MG63 (cell line): ENCODE measurements around the gene SMIM45.
A peak's percentile ranks its signal among the peaks of the same experiment; 100 is the strongest.
"Not testable (repeated sequence)": the region's sequence is repeated elsewhere in the genome, so short reads cannot be mapped to it uniquely, and the experiment has no call there.

ENCODE experiments used
- DNase-seq: peaks from one replicate; pipeline ENCODE4 v3.0.0-alpha.2; 2020
- H3K27me3 ChIP-seq: fragments of 250-450 bp; sonication (Bioruptor Pico); 2 replicates; pipeline ENCODE4 v1.5.1; 2020; ENCODE audit warnings: mild to moderate bottlenecking, moderate library complexity
- H3K36me3 ChIP-seq: fragments of 250-450 bp; sonication (Bioruptor Pico); 2 replicates; pipeline ENCODE4 v1.5.1; 2020; ENCODE audit warnings: mild to moderate bottlenecking, moderate library complexity
- H3K4me3 ChIP-seq: fragments of 250-450 bp; sonication (Bioruptor Pico); 2 replicates; pipeline ENCODE4 v1.5.1; 2020; ENCODE audit warnings: mild to moderate bottlenecking, moderate library complexity
- H3K9me3 ChIP-seq: fragments of 250-450 bp; sonication (Bioruptor Pico); 2 replicates; pipeline ENCODE4 v1.5.1; 2020; ENCODE audit warnings: mild to moderate bottlenecking, moderate library complexity

SMIM45 gene

GRCh38 chr22:41947424-41948080 lies 4.4 kb upstream of the SMIM45 start:
- Histone ChIP-seq H3K36me3 (peaks cover 30% of the 10 kb centered on the region), H3K4me3 (peak overlapping the region; percentile 64), H3K27me3 (no peaks in the 10 kb centered on the region), H3K9me3 (no peaks in the 10 kb centered on the region)
- DNase-seq, result no peak

- H3K36me3 ChIP-seq, result peaks cover 25% of the 10 kb centered on the region
- no peak for DNase-seq
- H3K9me3 ChIP-seq, result no peaks in the 10 kb centered on the region
- H3K27me3 ChIP-seq, result no peaks in the 10 kb centered on the region
- H3K4me3 ChIP-seq, result no peak overlapping the region
These were observed 3.8 kb upstream of the SMIM45 start for GRCh38 chr22:41948142-41948541.

GRCh38 chr22:41948928-41949296 lies 3.0 kb upstream of the SMIM45 start:
- peaks cover 18% of the 10 kb centered on the region for H3K36me3 ChIP-seq
- H3K27me3 ChIP-seq, DNase-seq: not testable (repeated sequence)

GRCh38 chr22:41949297-41949965 lies 2.5 kb upstream of the SMIM45 start:
- DNase-seq, result no peak
- Histone ChIP-seq H3K27me3 (no peaks in the 10 kb centered on the region), H3K9me3 (no peaks in the 10 kb centered on the region), H3K4me3 (no peak overlapping the region), H3K36me3 (peaks cover 15% of the 10 kb centered on the region)

More at GRCh38 chr22:41948928-41949296, 3.0 kb upstream of the SMIM45 start:
- not testable (repeated sequence) for H3K9me3 ChIP-seq, H3K4me3 ChIP-seq

- Histone ChIP-seq H3K36me3 (no peaks in the 10 kb centered on the region), H3K9me3 (no peaks in the 10 kb centered on the region), H3K27me3 (no peaks in the 10 kb centered on the region), H3K4me3 (no peak overlapping the region)
- no peak for DNase-seq
These were observed 763 bp downstream of the SMIM45 start for GRCh38 chr22:41952713-41953112.

GRCh38 chr22:41957941-41958556 lies 6.1 kb downstream of the SMIM45 start:
- H3K36me3 ChIP-seq, result no peaks in the 10 kb centered on the region
- no peak overlapping the region for H3K4me3 ChIP-seq
- no peak for DNase-seq
- no peaks in the 10 kb centered on the region for H3K9me3 ChIP-seq
- no peaks in the 10 kb centered on the region for H3K27me3 ChIP-seq

- Histone ChIP-seq H3K36me3 (no peaks in the 10 kb centered on the region), H3K4me3 (no peak overlapping the region), H3K9me3 (no peaks in the 10 kb centered on the region), H3K27me3 (no peaks in the 10 kb centered on the region)
- no peak for DNase-seq
These were observed 11.6 kb downstream of the SMIM45 start for GRCh38 chr22:41963453-41964111.

- Histone ChIP-seq H3K36me3 (no peaks in the 10 kb centered on the region), H3K4me3 (no peak overlapping the region), H3K27me3 (no peaks in the 10 kb centered on the region), H3K9me3 (no peaks in the 10 kb centered on the region)
- DNase-seq, result no peak
These were observed 12.2 kb downstream of the SMIM45 start for GRCh38 chr22:41964112-41964491.

GRCh38 chr22:41966225-41966606 lies 14.3 kb downstream of the SMIM45 start:
- H3K36me3 ChIP-seq, result no peaks in the 10 kb centered on the region
- no peaks in the 10 kb centered on the region for H3K27me3 ChIP-seq
- DNase-seq, result no peak
- H3K4me3 ChIP-seq, result no peak overlapping the region
- no peaks in the 10 kb centered on the region for H3K9me3 ChIP-seq

- no peaks in the 10 kb centered on the region for H3K9me3 ChIP-seq
- H3K4me3 ChIP-seq, result no peak overlapping the region
- H3K27me3 ChIP-seq, result no peaks in the 10 kb centered on the region
- DNase-seq, result peak; percentile 81
- no peaks in the 10 kb centered on the region for H3K36me3 ChIP-seq
These were observed 14.8 kb downstream of the SMIM45 start for GRCh38 chr22:41966607-41967240.

- Histone ChIP-seq H3K36me3 (no peaks in the 10 kb centered on the region), H3K9me3 (no peaks in the 10 kb centered on the region), H3K4me3 (no peak overlapping the region), H3K27me3 (peaks cover 7% of the 10 kb centered on the region; the same call in 1 of the 2 replicates)
- no peak for DNase-seq
These were observed 16.7 kb downstream of the SMIM45 start for GRCh38 chr22:41968601-41969000.

GRCh38 chr22:41969110-41969646 lies 17.2 kb downstream of the SMIM45 start, which contains the start of gene SEPTIN3:
Gene SEPTIN3, plus strand, starts transcription at chr22:41969443. Its CDS starts 2,050 bp downstream, at chr22:41971493.
- Histone ChIP-seq H3K9me3 (no peaks in the 10 kb centered on the region), H3K36me3 (no peaks in the 10 kb centered on the region), H3K4me3 (no peak within 1 kb of the TSS), H3K27me3 (peaks cover 8% of the 10 kb centered on the region)
- DNase-seq, result no peak

- Histone ChIP-seq H3K36me3 (no peaks in the 10 kb centered on the region), H3K9me3 (no peaks in the 10 kb centered on the region), H3K27me3 (peaks cover 17% of the 10 kb centered on the region), H3K4me3 (no peak overlapping the region)
- no peak for DNase-seq
These were observed 18.7 kb downstream of the SMIM45 start for GRCh38 chr22:41970601-41971000.

GRCh38 chr22:41971431-41971830 lies 19.5 kb downstream of the SMIM45 start:
- H3K9me3 ChIP-seq, result no peaks in the 10 kb centered on the region
- H3K4me3 ChIP-seq, result no peak overlapping the region
- no peaks in the 10 kb centered on the region for H3K36me3 ChIP-seq
- DNase-seq, result no peak
- peaks cover 25% of the 10 kb centered on the region for H3K27me3 ChIP-seq

- no peak for DNase-seq
- Histone ChIP-seq H3K36me3 (no peaks in the 10 kb centered on the region), H3K4me3 (no peak overlapping the region), H3K27me3 (peaks cover 36% of the 10 kb centered on the region), H3K9me3 (no peaks in the 10 kb centered on the region)
These were observed 22.8 kb downstream of the SMIM45 start for GRCh38 chr22:41974691-41975290.

- DNase-seq, result no peak
- no peaks in the 10 kb centered on the region for H3K9me3 ChIP-seq
- H3K4me3 ChIP-seq, result no peak overlapping the region
- peaks cover 36% of the 10 kb centered on the region for H3K27me3 ChIP-seq
- no peaks in the 10 kb centered on the region for H3K36me3 ChIP-seq
These were observed 23.5 kb downstream of the SMIM45 start for GRCh38 chr22:41975299-41976069.
